H1 (cell line): ENCODE data around the gene TOP3B. TPM values are rescaled to one million over a fixed set of nuclear protein-coding genes. Genes with fewer than 3 reads are reported as not detected.

Experiments
- CTCF ChIP-seq, 3 experiments: IDR thresholded peaks; 1 replicate in 2 of 3; 2 replicates in 1 of 3; pipeline versions ENCODE4 v1.5.1 to v1.6.1; 2011; ENCODE audit warnings: low read length in 3 of 3, mild to moderate bottlenecking in 3 of 3, inconsistent platforms in 2 of 3, low read depth in 1 of 3, moderate library complexity in 1 of 3; ENCODE audit not compliant: insufficient read depth in 1 of 3; ENCODE audit errors: control extremely low read depth in 1 of 3
- polyA plus RNA-seq, 7 experiments: library from polyadenylated mRNA; depleted of rRNA in 3 of 7; stranded (reverse) in 5 of 7; unstranded in 2 of 7; fragments of >200 nt in 5 of 7; fragments of 200-250 nt in 2 of 7; gene quantifications; 1 replicate in 5 of 7; 2 replicates in 1 of 7; 4 replicates in 1 of 7; pipeline versions ENCODE4 v1.2.1 to v1.2.3, GENCODE V29; 2011 to 2013; ENCODE audit warnings: missing spikeins in 2 of 7, mixed read lengths in 2 of 7
- total RNA-seq: library from RNA; stranded (reverse); fragmentation: NEBNext Ultra II Directional; extraction: Animal tissue kit (Norgen Biotek cat#: 25700); gene quantifications from 2 replicates; pipeline ENCODE4 v1.2.1, GENCODE V29; 2021

The TOP3B gene
- total and polyA plus RNA-seq, 2 of the 8 experiments (the other 6 are each of a cell fraction or from before 2014, with no cell fraction given), result 30.4 to 52.8 TPM

- TF ChIP-seq CTCF (IDR thresholded peaks at IDR 0.05; ENCODE audit: control extremely low read depth in 1 of 3, insufficient read depth in 1 of 3, low read depth in 1 of 3, low read length in 3 of 3), result no peak
- TF ChIP-seq, all 59 proteins: peak for 0
Observed at GRCh38 chr22:21918466-21919185, 64.0 kb downstream of the TOP3B start (continued).
